GM19455 (cell line): ENCODE results near the gene SLC44A2.

Source experiments
- ATAC-seq: cut with Tn5 transposase; IDR thresholded peaks from one replicate; pipeline ENCODE4 v1.9.1; 2021; ENCODE audit not compliant: unreplicated experiment

SLC44A2 gene

DNA sequence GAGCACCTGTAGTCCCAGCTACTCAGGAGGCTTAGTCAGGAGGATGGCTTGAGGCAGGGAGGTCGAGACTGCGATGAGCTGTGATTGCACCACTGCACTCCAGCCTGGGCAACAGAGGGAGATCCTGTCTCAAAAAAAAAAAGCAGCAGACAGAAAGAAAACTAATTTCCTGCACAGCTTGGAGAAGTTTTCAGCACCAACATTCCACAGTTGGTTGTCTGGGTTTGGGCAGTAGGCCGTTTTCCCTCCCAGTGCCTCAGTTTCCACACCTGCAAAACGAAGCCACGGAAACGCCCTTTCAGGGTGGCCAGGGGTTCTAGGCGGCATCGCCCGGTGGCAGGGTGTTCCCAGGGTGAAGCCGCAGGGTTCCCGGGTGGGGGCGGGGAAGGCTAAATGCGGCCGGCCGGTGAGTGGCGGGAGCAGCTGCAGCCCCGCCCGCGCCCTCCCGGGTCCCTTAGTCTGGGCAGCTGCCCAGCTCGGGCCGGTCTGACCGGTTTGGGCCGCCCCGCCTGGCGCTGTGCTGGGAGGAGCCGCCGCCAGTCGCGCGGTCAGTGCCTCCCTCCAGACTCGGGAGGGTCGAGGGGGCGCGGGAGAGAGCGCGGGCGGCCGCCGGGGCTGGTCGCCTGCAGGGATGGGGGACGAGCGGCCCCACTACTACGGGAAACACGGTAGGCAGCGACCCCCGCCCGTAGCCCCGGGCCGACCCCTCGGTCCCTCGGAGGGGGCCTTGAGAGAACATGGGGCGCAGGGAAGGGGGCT lies at the start of gene SLC44A2:
Gene SLC44A2 (plus strand): TSS at position 551 of the 759 bp plus-strand sequence. CDS start 81 bp downstream, at position 632.
- ATAC-seq, result no peak

DNA sequence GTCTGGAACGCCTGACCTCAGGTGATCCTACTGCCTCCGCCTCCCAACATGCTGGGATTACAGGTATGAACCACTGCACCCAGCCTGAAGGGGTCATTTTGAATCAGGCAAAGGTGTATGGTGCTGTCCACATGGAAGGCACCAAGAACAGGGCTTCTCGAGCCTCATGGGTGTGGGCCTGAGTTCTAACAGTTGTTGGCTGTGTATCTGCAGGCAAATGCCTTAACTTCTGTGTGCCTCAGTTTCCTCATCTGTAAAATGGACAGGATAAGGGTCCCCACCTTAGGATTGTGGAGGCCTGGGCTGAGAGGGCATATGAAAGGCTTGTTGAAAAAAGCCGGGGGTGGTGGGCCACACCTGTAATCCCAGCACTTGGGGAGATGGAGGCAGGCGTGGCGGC lies 47.4 kb upstream of the SLC44A2 start:
- no peak for ATAC-seq

DNA sequence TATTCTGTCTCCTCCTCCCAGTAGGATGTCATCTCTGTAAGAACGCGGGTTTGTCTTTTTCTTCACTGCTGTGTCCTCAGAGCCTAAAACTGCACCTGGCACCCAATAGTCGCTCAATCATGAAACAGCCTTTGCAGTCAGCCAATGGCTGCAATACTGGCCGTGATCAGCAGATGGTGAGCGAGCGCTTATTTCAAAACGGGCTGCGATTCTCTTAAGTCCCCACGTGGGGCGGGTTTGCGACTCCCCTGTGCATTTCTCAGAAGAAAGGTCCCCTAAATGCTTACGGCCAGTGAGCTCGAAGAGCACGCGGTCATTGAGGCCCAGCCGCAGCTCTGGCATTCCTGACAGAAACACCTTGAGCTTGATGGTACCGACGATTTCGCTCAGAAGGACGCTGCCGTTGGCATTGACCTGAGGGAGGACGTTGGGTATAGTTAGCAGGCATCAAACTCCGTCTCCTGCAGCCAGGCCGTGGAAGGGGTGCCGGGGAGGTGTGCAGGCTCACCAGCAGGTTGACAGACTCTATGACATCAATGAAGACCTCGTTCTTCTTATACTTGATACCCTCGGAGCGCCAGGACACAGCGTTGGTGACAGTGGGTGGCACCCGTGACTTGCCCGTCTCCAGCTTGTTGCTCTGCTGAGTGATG lies 44.2 kb upstream of the SLC44A2 start:
- ATAC-seq, result no peak

DNA sequence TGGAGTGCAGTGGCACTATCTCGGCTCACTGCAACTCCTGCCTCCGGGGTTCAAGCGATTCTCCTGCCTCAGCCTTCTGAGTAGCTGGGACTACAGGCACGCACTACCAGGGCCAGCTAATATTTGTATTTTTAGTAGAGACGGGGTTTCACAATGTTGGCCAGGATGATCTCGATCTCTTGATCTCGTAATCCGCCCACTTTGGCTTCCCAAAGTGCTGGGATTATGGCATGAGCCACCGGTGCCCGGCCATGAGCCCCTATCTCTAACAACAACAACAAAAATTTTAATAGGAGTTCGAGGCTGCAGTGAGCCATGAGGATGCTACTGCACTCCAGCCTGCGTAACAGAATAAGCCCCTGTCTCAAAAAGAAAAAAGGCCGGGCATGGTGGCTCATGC lies 43.3 kb upstream of the SLC44A2 start:
- ATAC-seq, result no peak

DNA sequence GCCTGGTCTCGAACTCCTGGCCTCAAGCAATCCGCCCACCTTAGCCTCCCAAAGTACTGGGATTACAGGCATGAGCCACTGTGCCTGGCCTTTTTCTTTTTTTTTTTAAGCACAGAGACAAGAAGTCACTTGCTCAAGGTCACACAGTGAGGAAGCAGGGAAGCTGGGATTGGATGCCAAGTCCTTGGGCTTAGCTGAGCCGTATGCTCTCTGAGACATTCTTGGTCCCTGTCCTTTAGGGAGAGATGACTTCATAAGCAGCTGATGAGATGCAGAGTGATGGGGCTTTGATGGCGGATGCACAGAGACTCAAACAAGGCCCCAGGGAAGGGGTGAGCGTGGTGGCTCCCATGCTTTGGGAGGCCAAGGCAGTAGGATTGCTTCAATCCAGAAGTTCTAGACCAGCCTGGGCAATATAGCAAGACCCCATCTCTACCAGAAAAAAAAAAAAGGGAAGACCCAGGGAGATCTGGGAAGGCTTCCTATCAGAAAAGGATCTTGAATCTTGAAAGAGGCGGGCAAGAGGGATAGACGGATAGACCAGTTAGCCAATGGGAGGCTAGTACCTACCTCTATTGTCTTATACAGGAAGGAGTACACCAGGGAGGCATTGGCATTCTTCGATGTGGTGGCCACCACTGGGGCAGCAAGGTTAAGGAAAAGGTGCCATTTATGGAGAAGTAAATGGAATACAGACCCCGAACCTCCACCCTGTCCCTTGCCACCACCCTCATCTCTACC lies 42.1 kb upstream of the SLC44A2 start:
- ATAC-seq, result no peak

DNA sequence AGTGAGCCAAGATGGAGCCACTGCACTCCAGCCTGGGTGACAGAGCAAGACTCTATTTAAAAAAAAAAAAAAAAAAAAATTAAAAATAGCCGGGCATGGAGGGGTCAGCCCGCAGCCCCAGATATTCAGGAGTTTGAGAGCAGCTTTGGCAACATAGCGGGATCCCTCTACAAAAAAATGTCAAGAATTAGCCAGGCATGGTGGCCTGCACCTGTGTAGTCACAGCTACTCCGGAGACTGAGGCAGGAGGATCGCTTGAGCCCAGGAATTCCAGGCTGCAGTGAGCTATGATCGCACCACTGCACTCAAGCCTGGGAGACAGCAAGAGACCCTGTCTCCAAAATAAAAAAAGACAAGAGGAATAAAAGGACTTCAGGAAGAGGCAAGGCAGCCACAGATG lies 39.0 kb upstream of the SLC44A2 start:
- no peak for ATAC-seq

DNA sequence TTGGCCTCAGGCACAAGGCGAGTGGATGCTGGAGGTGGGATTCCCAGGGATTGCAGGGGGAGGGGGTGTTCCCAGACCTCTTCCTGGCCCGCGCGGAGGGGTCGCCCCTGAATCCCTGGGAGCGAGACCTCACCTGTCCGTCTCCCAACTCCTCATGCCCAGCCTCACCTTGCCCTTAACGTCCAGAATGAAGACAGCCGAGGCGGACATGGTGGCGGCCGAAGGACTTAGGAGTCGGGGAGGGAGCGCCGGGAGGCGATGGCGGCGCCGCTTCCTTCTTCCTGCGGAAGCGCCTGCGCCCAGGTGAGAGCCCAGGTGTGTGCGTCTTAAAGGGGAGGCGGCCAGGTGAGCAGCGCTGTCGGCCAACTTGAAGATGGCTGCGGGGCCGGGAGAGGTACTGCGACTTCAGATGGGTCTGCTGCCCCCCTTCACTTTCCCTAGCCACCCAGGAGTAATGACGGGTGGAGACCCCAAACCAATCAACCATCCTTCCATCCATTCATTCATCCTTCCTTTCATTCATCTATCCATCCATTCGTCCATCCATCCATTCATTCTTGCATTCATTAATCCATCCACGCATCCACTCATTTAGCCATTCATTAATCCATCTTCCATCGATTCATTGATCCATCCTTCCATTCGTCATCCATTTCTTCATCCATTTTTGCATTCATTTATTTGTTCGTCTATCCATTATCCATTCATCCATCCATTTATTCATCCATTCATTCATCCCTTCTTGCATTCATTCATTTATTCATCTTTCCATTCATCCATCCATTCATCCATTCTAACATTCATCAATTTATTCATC lies 38.1 kb upstream of the SLC44A2 start, which contains the start of gene AP1M2:
Gene AP1M2 (minus strand): TSS at position 291 of the 817 bp plus-strand sequence. CDS start 81 bp downstream, at position 210.
- ATAC-seq, result no peak

DNA sequence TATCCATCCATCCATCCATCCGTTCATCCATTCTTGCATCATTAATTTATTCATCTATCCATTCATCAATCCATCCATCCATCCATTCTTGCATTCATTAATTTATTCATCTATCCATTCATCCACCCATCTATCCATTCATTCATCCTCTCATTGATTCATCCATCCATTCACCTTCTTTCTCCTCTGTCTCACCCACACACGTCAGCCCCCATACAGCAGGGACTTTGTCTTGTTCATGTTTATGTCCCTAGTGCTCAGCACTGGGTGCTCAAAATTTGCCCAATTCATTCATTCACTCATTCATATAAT lies 37.6 kb upstream of the SLC44A2 start:
- ATAC-seq, result no peak

DNA sequence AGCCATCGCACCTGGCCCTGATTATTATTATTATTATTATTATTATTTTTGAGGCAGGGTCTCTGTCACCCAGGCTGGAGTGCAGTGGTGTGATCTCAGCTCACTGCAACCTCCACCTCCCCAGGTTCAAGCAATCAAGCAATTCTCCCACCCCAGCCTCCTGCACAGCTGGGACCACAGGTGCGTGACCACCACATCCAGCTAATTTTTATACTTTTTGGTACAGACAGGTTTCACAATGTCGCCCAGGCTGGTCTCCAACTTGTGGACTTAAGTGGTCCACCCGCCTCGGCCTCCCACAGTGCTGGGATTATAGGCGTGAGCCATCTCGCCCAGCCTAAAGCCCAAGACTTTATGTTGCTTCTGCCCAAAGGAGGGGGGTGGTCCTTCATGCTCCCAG lies 32.2 kb upstream of the SLC44A2 start:
- no peak for ATAC-seq

DNA sequence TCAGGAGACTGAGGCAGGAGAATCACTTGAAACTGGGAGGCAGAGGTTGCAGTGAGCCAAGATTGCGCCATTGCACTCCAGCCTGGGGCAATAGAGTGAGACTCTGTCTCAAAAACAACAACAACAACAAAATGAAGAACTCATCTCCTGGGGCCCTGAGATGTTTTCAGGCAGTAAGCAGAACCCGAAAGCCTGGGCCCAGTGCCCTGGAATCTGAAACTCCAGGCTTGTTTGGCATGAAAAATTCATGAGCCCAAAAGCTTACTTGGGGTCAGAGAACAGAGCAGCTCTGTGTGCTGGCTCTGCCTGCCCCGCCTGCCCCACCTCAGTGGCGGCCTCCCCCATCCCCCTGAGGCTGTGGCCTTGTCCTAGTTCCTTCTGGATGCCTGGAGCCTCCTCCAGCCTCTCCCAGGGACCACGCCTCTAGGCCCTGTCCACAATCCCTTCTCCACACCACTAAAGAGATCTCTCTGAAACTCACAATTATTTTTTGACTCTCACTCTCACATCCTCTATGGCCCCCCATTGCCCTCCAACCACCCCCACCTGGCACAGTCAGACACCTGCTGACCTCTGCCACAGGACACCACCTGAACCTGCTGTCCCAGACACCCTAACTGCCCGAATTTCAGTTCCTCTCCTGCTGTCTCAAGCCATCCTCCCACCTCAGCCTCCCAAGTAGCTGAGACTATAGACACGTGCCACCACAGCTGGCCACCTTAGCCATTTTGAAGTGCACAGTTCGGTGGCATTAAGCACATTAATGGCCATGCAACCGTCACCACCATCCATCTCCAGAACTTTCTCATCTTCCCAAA lies 31.3 kb upstream of the SLC44A2 start:
- no peak for ATAC-seq

DNA sequence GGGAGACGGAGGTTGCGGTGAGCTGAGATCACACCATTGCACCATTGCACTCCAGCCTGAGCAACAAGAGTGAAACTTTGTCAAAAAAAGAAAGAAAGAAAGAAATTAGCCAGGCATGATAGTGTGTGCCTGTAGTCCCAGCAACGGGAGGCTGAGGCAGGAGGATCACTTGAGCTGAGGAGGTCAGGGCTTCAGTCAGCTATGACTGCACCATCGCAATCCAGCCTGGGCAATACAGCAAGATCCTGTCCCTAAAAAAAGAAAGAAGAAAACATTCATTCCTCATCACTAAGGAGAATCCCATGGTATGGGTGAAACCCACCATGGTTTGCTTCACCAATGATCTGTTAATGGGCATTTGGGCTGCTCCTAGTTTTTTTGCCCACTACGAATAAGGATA lies 25.2 kb upstream of the SLC44A2 start:
- ATAC-seq, result no peak

DNA sequence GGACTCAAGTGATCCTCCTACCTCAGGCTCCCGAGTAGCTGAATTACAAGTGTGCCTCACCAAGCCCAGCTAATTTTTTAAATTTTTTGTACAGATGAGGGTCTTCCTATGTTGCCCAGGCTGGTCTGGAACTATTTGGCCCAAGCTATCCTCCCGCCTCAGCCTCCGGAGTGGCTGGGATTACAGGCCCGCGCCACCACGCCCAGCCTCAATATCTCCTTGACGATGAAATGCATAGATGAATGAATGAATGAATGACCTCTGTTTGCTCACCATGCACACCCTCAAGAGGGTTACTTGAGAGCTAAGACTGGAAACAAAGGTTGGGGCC lies 23.4 kb upstream of the SLC44A2 start:
- no peak for ATAC-seq

DNA sequence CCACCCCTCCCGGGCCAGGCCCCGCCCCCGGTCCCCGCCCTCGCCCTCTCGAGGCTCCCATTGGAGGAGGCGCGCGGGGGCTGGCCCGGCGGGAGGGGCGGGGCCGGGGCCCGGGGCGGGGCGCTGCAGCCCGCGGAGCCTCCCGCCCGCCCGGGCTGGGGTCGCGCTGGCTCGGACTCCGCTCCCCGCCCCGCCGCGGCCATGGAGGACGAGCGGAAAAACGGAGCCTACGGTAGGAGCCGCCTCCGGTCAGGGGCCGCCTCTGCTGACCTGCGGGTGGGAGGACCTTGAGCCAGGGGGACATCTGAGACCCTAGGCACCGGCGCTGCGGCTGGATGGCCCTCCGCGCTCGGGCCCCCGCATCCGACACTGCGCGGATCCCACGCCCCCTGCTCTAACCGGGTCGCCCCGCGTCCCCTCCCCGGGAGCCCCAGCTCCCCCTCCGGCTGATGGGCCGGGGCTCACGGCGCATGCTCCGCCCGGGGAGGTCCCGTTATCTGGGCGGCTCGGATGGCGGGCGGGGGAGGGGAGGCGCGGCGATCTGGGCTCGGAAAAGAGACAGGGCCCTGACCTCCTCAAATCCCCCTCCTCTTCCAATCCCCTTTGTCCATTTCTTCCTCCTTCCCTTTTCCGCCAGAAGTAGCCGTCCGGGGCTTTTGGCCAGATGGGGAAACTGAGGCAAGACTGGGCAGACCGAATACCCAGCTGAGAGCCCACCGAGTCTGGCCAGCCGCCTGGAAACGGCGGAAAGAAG lies 22.8 kb upstream of the SLC44A2 start:
- peak; percentile 61 for ATAC-seq

DNA sequence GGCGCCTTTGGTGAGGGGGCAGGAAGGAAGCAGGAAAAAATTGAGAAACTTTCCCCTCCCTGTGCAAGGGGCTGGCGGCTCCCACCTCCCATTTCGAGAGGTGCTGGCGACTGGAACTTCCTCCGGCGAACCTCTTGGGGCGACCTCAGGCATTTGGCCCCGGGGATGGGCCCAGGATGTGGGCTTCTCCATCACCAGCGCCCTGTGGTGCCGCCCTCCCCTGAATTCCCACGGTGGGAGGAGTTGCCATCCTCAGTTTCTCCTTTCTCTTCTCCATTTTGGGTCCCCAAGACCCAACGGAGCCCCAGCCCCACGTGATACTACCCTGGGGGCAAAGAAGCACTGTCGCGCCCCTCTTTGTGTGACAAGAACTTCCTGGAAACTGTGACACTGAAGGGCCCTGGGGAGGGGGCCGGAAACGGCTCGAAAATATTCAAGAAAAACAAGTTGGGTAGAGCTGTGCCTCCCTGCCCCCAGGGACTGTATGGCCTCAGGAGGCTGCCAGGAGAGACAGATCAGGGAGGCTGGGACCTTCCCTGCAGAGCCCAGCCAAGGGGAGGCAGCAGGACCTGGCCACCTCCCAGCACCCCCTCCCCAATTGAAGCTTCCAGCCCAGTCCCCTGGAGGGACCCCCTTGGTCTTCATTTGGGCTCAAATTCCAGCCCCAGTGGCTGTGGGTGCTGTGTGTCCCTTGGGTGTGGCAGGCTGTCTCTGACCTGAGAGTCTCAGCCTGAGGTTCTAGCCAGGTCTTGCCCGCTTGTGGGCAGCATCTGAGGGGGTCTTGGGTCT lies 22.1 kb upstream of the SLC44A2 start:
- ATAC-seq, result no peak

DNA sequence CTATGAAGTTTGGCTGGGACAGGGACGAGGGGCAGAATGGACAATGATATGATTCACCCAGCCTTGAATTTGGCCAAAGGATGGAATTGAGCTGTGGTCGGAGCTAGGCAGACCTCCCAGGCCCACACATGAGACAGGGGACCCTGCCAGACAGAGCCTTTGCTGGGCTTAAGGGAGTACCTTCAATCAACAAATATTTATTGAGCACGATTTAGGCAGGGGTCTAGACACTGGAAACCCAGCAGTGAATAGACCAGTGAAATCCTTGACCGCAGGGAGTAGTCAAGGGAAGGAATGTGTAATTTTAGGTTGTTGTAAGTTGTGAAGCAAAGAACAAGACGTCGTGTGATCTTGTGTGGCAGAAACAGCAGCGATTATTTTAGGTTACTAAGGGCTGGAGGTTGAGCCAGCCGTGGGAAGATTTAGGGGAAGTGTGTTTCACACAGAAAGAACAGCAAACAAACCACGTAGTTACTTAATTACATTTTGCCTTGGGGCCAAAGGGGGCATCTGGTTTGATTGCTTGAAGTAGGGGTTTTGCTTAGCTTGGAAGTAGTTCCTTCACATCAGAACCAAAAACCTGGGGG lies 21.4 kb upstream of the SLC44A2 start:
- ATAC-seq, result no peak

DNA sequence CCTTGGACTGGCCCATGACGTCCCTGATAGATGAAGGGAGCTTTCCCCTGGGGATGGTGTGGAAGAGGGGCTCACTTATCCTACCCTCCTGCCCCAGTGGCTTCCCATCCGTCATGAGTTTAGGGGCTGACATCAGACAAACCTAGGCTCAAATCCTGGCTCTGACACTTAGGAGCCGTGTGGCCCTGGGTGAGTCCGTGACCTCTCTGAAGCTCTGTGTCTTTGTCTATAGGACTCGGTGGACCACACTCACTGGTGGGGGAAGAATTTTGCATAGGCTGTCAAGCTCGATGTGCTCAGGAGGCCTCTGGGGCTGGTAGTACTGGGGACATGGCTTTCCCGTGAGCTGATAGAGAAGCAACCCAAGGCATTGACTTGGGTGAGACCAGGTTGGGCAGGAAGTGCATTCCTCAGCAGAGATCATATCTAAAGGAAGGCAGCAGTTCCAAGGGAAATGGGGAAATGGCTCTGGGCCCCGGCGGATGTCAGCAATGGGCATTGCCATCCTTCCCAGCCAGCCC lies 20.8 kb upstream of the SLC44A2 start:
- ATAC-seq, result no peak

DNA sequence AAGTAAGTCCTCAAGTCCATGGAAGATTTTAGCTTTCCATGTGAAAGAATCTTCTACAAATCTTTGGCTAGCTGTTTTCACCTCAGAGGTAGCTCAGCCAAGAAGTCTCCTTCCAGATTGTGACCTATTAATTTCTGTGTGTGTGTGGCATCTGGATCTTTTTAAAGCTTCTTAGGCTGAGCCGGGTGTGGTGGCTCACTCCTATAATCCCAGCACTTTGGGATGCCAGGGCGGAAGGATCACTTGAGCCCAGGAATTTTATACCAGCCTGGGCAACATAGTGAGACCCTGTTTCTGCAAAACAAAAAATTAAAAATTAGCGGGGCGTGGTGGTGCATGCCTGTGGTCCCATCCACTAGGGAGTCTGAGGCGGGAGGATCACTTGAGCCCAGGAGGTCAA lies 13.4 kb upstream of the SLC44A2 start:
- no peak for ATAC-seq

DNA sequence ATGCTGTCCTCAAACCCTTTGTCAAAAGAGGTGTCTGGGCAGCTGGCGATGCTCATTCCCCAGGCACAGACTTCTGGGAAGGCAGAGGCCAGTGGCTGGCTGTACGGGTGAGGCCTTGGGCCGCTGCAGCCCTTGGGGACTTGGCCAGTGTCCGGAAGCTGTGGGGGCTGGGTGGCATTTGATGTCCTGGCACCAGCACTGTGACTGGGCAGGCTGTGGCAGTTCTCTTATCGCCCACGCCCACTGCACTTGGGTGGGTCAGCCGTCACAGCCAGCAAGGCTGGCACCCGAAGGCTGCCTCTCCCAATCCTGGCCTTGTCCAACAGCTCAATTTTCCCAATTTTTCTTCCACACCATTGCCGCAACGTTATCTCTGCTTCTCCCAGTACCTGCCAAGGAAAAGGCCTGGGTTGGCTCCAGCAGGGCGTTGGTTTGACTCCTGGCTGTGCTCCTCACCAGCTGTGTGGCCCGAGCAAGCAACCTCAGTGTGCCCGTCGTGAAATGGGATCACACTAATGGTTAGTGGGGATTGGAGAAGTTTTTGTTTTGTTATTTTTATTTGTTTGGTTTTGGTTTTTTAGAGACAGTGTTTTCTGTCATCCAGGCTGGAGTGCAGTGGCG lies 12.7 kb upstream of the SLC44A2 start:
- no peak for ATAC-seq
